Measurements from ENCODE around the gene PRDM1.

DNA sequence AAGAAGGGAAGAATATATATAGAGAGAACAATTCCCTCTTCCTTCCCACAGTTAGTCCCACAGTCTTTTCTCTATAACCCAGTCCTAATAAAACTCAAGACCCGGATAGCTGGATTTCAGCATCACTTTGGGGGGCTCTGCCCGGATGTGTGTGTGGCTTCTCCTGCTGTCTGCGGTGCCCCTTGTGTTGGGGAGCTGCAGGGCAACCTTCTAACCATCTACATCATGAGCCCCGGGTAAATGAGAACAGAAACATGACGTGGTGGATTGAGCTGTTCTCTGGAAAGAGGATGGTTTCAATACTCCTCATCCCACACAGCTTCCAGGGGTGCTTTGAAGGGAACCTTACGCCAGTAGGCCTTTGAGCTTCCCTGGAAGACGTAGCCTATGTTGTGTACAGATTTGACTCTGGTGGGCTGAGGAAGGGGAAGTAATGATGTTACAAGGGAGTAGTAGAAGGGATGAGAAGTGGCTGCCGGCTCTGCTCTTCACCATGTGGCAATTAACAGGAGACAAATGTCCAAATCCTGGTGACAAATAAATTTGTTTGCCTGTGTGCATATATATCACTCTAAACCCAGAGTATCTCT, 13.5 kb upstream of the PRDM1 start:
- TF ChIP-seq SUZ12 (IDR thresholded peaks at IDR 0.05): no peak
- no peak for TF ChIP-seq L3MBTL2 (conservative IDR thresholded peaks at IDR 0.05)
- TF ChIP-seq CTBP1 (IDR thresholded peaks at IDR 0.05; ENCODE audit: borderline replicate concordance): no peak
- TF ChIP-seq TARDBP (IDR thresholded peaks at IDR 0.05): no peak
- no peak for TF ChIP-seq FOXK2 (IDR thresholded peaks at IDR 0.05)

Data from HEK293T (cell line).